ENCODE measurements around the gene ANTXRL.
"Not testable (repeated sequence)": the region's sequence is repeated elsewhere in the genome, so short reads cannot be mapped to it uniquely, and the experiment has no call there.

The ANTXRL gene

DNA sequence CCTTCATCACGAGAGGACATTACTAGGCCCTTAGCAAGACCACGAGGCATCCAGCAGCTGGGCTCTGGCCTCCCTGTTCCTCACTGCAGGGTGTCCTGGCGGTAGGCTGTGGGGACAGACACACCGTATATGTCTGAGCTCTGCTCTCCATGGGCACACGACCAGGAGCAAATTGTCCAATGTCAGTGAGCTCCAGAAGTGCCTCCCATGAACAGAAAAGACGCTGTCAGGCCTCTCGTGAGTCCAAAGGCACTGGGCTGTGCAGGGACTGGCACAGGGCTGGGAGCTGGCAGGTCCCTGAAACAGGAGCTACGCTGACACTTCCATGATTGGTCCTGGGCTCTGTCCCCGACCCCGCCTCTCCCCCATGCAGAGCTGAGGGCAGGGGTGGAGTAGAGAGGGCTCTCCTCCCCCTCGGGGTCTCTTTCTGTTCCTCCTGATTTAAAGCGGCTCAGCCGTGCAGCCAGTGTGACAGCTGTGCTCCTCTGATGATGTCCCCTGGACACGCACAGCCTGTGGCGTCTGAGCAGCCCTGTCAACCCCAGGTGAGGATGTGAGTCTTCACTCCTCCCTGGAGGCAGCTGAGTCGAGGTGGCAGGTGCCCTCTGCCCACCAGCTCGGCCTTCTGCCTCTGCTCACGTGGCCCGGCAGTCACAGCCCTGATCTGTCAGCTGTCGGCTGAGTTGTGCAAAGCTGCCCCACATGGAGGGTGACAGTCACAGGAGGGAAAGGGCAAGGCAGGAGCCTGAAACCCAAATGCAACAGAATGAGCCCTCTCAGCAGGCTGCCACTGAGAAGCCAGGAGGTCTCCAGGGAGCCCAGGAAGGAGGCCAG lies 13.0 kb downstream of the ANTXRL start:
- Histone ChIP-seq H3K27ac (replicated peaks) (peak overlapping the region; percentile 79), H3K4me3 (replicated peaks; ENCODE audit: insufficient read depth, low read length) (no peak overlapping the region), H3K27me3 (ENCODE audit: insufficient read depth, poor library complexity, severe bottlenecking) (no peaks in the 10 kb centered on the region)
- no peak for TF ChIP-seq POLR2AphosphoS5 (IDR thresholded peaks at IDR 0.05; ENCODE audit: low read depth)
- no peak for TF ChIP-seq SPI1 (IDR thresholded peaks at IDR 0.05; ENCODE audit: borderline replicate concordance, low read depth)
- no peak for TF ChIP-seq CTCF (IDR thresholded peaks at IDR 0.05; ENCODE audit: insufficient read depth, low read length)
- TF ChIP-seq GABPA (IDR thresholded peaks at IDR 0.05; ENCODE audit: low read depth), result no peak
- TF ChIP-seq, protein P1, sequence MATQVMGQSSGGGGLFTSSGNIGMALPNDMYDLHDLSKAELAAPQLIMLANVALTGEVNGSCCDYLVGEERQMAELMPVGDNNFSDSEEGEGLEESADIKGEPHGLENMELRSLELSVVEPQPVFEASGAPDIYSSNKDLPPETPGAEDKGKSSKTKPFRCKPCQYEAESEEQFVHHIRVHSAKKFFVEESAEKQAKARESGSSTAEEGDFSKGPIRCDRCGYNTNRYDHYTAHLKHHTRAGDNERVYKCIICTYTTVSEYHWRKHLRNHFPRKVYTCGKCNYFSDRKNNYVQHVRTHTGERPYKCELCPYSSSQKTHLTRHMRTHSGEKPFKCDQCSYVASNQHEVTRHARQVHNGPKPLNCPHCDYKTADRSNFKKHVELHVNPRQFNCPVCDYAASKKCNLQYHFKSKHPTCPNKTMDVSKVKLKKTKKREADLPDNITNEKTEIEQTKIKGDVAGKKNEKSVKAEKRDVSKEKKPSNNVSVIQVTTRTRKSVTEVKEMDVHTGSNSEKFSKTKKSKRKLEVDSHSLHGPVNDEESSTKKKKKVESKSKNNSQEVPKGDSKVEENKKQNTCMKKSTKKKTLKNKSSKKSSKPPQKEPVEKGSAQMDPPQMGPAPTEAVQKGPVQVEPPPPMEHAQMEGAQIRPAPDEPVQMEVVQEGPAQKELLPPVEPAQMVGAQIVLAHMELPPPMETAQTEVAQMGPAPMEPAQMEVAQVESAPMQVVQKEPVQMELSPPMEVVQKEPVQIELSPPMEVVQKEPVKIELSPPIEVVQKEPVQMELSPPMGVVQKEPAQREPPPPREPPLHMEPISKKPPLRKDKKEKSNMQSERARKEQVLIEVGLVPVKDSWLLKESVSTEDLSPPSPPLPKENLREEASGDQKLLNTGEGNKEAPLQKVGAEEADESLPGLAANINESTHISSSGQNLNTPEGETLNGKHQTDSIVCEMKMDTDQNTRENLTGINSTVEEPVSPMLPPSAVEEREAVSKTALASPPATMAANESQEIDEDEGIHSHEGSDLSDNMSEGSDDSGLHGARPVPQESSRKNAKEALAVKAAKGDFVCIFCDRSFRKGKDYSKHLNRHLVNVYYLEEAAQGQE (IDR thresholded peaks at IDR 0.05; ENCODE audit: insufficient replicate concordance, low read depth), result no peak
- DNase-seq (ENCODE audit: low read depth in 1 of 2, low spot score in 1 of 2), result peak in 1 of 2 experiments; percentile 23

GRCh38 chr10:46300370-46300711 lies 13.5 kb downstream of the ANTXRL start:
- H3K27ac ChIP-seq (replicated peaks); H3K4me3 ChIP-seq (replicated peaks; ENCODE audit: insufficient read depth, low read length); H3K27me3 ChIP-seq (ENCODE audit: insufficient read depth, poor library complexity, severe bottlenecking); DNase-seq (ENCODE audit: low read depth in 1 of 2, low spot score in 1 of 2): not testable (repeated sequence)

- DNase-seq (ENCODE audit: low read depth in 1 of 2, low spot score in 1 of 2), result no peak
- Histone ChIP-seq H3K27ac (replicated peaks) (no peak overlapping the region), H3K27me3 (ENCODE audit: insufficient read depth, poor library complexity, severe bottlenecking) (no peaks in the 10 kb centered on the region), H3K4me3 (replicated peaks; ENCODE audit: insufficient read depth, low read length) (no peak overlapping the region)
- TF ChIP-seq POLR2AphosphoS5 (IDR thresholded peaks at IDR 0.05; ENCODE audit: low read depth), result no peak
- TF ChIP-seq GABPA (IDR thresholded peaks at IDR 0.05; ENCODE audit: low read depth), result no peak
- TF ChIP-seq CTCF (IDR thresholded peaks at IDR 0.05; ENCODE audit: insufficient read depth, low read length), result no peak
- TF ChIP-seq, protein P1 (IDR thresholded peaks at IDR 0.05; ENCODE audit: insufficient replicate concordance, low read depth), result no peak
Observed at GRCh38 chr10:46301056-46301645, 14.4 kb downstream of the ANTXRL start.

- H3K4me3 ChIP-seq (replicated peaks; ENCODE audit: insufficient read depth, low read length), result no peak overlapping the region
- TF ChIP-seq SPI1 (IDR thresholded peaks at IDR 0.05; ENCODE audit: borderline replicate concordance, low read depth), result no peak
- TF ChIP-seq POLR2AphosphoS5 (IDR thresholded peaks at IDR 0.05; ENCODE audit: low read depth), result no peak
- no peak for TF ChIP-seq GABPA (IDR thresholded peaks at IDR 0.05; ENCODE audit: low read depth)
- TF ChIP-seq, protein P1 (IDR thresholded peaks at IDR 0.05; ENCODE audit: insufficient replicate concordance, low read depth), result no peak
- TF ChIP-seq CTCF (IDR thresholded peaks at IDR 0.05; ENCODE audit: insufficient read depth, low read length), result no peak
- no peak for DNase-seq (ENCODE audit: low read depth in 1 of 2, low spot score in 1 of 2)
- H3K27ac ChIP-seq (replicated peaks), result no peak overlapping the region
- no peaks in the 10 kb centered on the region for H3K27me3 ChIP-seq (ENCODE audit: insufficient read depth, poor library complexity, severe bottlenecking)
Observed at GRCh38 chr10:46301721-46302479, 15.1 kb downstream of the ANTXRL start.

DNA sequence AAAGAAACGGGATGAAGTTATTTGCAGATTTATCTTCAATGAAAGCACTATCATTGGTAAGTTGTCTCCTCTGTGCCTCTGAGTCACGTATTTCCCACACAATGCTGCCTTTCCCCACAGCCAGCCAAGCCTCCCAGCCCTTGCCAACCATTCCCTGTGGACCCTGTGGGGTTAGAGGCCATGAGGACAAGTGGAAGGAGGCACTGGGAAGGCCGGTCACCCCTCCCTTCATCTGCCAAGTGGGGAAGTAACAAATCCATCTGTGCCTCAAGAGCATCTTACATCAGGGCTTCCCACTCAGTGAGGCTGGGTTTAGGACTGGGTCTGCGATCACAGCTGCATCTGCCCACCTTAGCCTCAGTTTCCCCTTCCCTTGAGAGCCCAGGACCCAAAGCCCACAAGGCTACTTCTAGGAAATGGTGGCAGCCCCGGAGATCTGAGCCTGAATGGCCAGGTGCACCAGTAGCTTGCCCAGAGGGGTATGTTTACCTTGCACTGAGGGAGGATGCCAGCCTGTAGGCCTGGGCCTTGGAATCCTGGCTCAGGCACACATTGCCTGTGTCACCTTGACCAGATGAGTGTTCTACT lies 16.1 kb downstream of the ANTXRL start:
- not testable (repeated sequence) for H3K27me3 ChIP-seq (ENCODE audit: insufficient read depth, poor library complexity, severe bottlenecking); DNase-seq (ENCODE audit: low read depth in 1 of 2, low spot score in 1 of 2); H3K4me3 ChIP-seq (replicated peaks; ENCODE audit: insufficient read depth, low read length); H3K27ac ChIP-seq (replicated peaks)

Measured in HL-60 (cell line).